Measurements from ENCODE around the gene SUGP2. TPM values are rescaled to one million over a fixed set of nuclear protein-coding genes. Genes with fewer than 3 reads are reported as not detected.

SUGP2 gene
- total RNA-seq, 1 experiment from 2014 or later = 112 TPM

DNA sequence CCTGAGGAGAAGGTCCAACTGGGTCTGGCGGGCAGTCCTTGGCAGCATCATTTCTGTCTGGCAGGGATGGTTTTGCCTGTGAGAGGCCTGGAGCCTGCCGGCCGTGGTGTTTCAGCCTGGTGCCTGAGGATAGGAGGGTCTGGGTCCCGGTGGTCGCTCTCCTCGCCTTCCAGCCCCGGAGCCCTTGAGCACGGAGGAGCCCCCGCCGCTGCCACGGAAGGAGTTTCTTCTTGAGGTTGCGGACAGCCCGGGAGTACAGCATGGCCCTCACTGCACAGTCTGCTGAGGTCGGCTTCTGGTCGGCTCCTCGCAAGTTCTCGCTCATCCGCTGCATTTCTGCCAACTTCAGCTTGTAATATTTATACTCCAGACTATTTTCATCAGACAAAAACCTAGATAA lies 23.4 kb downstream of the SUGP2 start:
- no peak for DNase-seq (ENCODE audit: low read depth, low spot score)
- POLR2A ChIA-PET = no interaction called here
- BruUV-seq (replicated peaks) = no TSS peak
- intact Hi-C loops (cut with micrococcal nuclease; ENCODE audit: unreplicated experiment) (no loop called here), in situ Hi-C loops (cut with HindIII; ENCODE audit: low pct_unique_long_range_greater_than_20kb, low sequenced_read_pairs) (no loop called here)
- no peak for ATAC-seq
- CTCF ChIA-PET = no interaction called here
- H3K27me3 ChIP-seq (ENCODE audit: control insufficient read depth, insufficient read depth, low read length) = no peaks in the 10 kb centered on the region
- no peaks in the 10 kb centered on the region for H3K9me3 ChIP-seq (ENCODE audit: control insufficient read depth, insufficient read depth, low read depth, low read length)
- H3K27ac ChIP-seq (ENCODE audit: low read length) = no peak overlapping the region
- no peaks in the 10 kb centered on the region for H3K4me1 ChIP-seq (ENCODE audit: control insufficient read depth, insufficient read depth, low read length)
- no peak overlapping the region for H3K4me3 ChIP-seq (ENCODE audit: low read depth in 2 of 2, low read length in 2 of 2)
- H3K36me3 ChIP-seq (ENCODE audit: control insufficient read depth, insufficient read depth, low read length) = peaks cover 21% of the 10 kb centered on the region
- TF ChIP-seq POLR2AphosphoS5 (IDR thresholded peaks at IDR 0.05; ENCODE audit: low read depth, low read length) = no peak
- no peak for TF ChIP-seq REST (IDR thresholded peaks at IDR 0.05; ENCODE audit: insufficient read depth in 1 of 2, low read depth in 2 of 2, low read length in 1 of 2)
- TF ChIP-seq SIN3A (IDR thresholded peaks at IDR 0.05; ENCODE audit: borderline replicate concordance, insufficient read depth, low read depth, low read length) = no peak
- TF ChIP-seq CTCF (IDR thresholded peaks at IDR 0.05) = no peak
- TF ChIP-seq TCF7L2 (IDR thresholded peaks at IDR 0.05; ENCODE audit: low read depth, low read length) = no peak

GRCh38 chr19:19006213-19006612 lies 27.1 kb downstream of the SUGP2 start:
- TF ChIP-seq CTCF (IDR thresholded peaks at IDR 0.05) (no peak), SIN3A (IDR thresholded peaks at IDR 0.05; ENCODE audit: borderline replicate concordance, insufficient read depth, low read depth, low read length) (no peak)
- in situ Hi-C loops (cut with HindIII; ENCODE audit: low pct_unique_long_range_greater_than_20kb, low sequenced_read_pairs) = no loop called here
- Histone ChIP-seq H3K36me3 (ENCODE audit: control insufficient read depth, insufficient read depth, low read length) (peaks cover 16% of the 10 kb centered on the region), H3K4me1 (ENCODE audit: control insufficient read depth, insufficient read depth, low read length) (no peaks in the 10 kb centered on the region), H3K9me3 (ENCODE audit: control insufficient read depth, insufficient read depth, low read depth, low read length) (no peaks in the 10 kb centered on the region), H3K27me3 (ENCODE audit: control insufficient read depth, insufficient read depth, low read length) (no peaks in the 10 kb centered on the region), H3K4me3 (ENCODE audit: low read depth in 2 of 2, low read length in 2 of 2) (no peak overlapping the region), H3K27ac (ENCODE audit: low read length) (no peak overlapping the region)
- no peak for ATAC-seq
- no TSS peak for BruUV-seq (replicated peaks)
- intact Hi-C loops (cut with micrococcal nuclease; ENCODE audit: unreplicated experiment) = no loop called here
- ChIA-PET POLR2A (interaction anchor here (0.7 kb wide), 1 partner anchor 16 kb away, joined by 4 read pairs; no protein-coding TSS in a partner anchor), CTCF (no interaction called here)
- no peak for DNase-seq (ENCODE audit: low read depth, low spot score)

- Histone ChIP-seq H3K27ac (ENCODE audit: low read length) (no peak overlapping the region), H3K36me3 (ENCODE audit: control insufficient read depth, insufficient read depth, low read length) (peaks cover 11% of the 10 kb centered on the region), H3K27me3 (ENCODE audit: control insufficient read depth, insufficient read depth, low read length) (no peaks in the 10 kb centered on the region), H3K4me3 (ENCODE audit: low read depth in 2 of 2, low read length in 2 of 2) (no peak overlapping the region), H3K4me1 (ENCODE audit: control insufficient read depth, insufficient read depth, low read length) (no peaks in the 10 kb centered on the region), H3K9me3 (ENCODE audit: control insufficient read depth, insufficient read depth, low read depth, low read length) (no peaks in the 10 kb centered on the region)
- ATAC-seq (no peak), DNase-seq (ENCODE audit: low read depth, low spot score) (no peak)
- in situ Hi-C loops (cut with HindIII; ENCODE audit: low pct_unique_long_range_greater_than_20kb, low sequenced_read_pairs) = no loop called here
- intact Hi-C loops (cut with micrococcal nuclease; ENCODE audit: unreplicated experiment) = no loop called here
- ChIA-PET CTCF (no interaction called here), POLR2A (no interaction called here)
- no peak for TF ChIP-seq POLR2AphosphoS5 (IDR thresholded peaks at IDR 0.05; ENCODE audit: low read depth, low read length)
- no peak for TF ChIP-seq REST (IDR thresholded peaks at IDR 0.05; ENCODE audit: insufficient read depth in 1 of 2, low read depth in 2 of 2, low read length in 1 of 2)
- TF ChIP-seq CTCF (IDR thresholded peaks at IDR 0.05) = no peak
- TF ChIP-seq TCF7L2 (IDR thresholded peaks at IDR 0.05; ENCODE audit: low read depth, low read length) = no peak
- no peak for TF ChIP-seq SIN3A (IDR thresholded peaks at IDR 0.05; ENCODE audit: borderline replicate concordance, insufficient read depth, low read depth, low read length)
- no TSS peak for BruUV-seq (replicated peaks)
Measured at GRCh38 chr19:19004144-19004543, 29.2 kb downstream of the SUGP2 start.
